PFSK-1 (cell line): ENCODE measurements around the gene BZW2.

Source experiments
- TAF1 ChIP-seq: IDR thresholded peaks from 2 replicates; pipeline ENCODE4 v1.6.1; 2012; ENCODE audit warnings: low read length, control low read depth, borderline replicate concordance; ENCODE audit not compliant: insufficient read depth
- TF ChIP-seq, protein P1 (sequence below), 2 experiments: IDR thresholded peaks; 2 replicates each; pipeline versions ENCODE4 v1.6.1 to v1.8.0; 2011 to 2012; ENCODE audit warnings: low read depth in 2 of 2, low read length in 2 of 2, control low read depth in 1 of 2, inconsistent platforms in 1 of 2, mild to moderate bottlenecking in 1 of 2, moderate library complexity in 1 of 2; ENCODE audit not compliant: insufficient read depth in 1 of 2

DNA sequence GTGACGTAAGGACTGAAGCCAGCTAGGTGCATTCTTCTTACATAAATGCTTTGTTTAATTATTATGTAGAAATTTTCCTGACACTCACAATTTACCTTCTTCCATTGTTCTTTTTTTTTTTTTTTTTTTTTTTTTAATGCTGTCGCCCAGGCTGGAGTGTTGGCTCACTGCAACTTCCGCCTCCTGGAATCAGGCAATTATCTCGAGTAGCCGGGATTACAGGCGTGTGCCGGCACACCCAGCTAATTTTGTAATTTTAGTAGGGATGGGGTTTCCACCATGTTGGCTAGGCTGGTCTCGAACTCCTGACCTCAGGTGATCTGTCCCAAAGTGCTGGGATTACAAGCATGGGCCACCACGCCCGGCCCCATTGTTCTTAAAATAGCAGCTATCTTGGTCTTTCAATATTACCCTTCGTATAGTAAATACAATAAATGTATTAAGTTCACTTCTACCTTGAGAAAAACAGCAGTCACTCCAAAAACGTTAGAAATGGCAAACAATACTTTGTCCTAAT, 32.1 kb downstream of the BZW2 start:
- TF ChIP-seq, protein P1, sequence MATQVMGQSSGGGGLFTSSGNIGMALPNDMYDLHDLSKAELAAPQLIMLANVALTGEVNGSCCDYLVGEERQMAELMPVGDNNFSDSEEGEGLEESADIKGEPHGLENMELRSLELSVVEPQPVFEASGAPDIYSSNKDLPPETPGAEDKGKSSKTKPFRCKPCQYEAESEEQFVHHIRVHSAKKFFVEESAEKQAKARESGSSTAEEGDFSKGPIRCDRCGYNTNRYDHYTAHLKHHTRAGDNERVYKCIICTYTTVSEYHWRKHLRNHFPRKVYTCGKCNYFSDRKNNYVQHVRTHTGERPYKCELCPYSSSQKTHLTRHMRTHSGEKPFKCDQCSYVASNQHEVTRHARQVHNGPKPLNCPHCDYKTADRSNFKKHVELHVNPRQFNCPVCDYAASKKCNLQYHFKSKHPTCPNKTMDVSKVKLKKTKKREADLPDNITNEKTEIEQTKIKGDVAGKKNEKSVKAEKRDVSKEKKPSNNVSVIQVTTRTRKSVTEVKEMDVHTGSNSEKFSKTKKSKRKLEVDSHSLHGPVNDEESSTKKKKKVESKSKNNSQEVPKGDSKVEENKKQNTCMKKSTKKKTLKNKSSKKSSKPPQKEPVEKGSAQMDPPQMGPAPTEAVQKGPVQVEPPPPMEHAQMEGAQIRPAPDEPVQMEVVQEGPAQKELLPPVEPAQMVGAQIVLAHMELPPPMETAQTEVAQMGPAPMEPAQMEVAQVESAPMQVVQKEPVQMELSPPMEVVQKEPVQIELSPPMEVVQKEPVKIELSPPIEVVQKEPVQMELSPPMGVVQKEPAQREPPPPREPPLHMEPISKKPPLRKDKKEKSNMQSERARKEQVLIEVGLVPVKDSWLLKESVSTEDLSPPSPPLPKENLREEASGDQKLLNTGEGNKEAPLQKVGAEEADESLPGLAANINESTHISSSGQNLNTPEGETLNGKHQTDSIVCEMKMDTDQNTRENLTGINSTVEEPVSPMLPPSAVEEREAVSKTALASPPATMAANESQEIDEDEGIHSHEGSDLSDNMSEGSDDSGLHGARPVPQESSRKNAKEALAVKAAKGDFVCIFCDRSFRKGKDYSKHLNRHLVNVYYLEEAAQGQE (IDR thresholded peaks at IDR 0.05; ENCODE audit: insufficient read depth in 1 of 2, low read depth in 2 of 2, low read length in 2 of 2), result no peak
- no peak for TF ChIP-seq TAF1
